VCaP (cell line): ENCODE measurements around the gene PLSCR4.
"Not testable (repeated sequence)": the region's sequence is repeated elsewhere in the genome, so short reads cannot be mapped to it uniquely, and the experiment has no call there.

Experiments
- H3K27ac ChIP-seq: fragments of 450-650 bp; 2 replicates; pipeline ENCODE4 v1.5.1; 2017
- TF ChIP-seq, protein P1 (sequence below): fragments of 450-650 bp; conservative IDR thresholded peaks from 2 replicates; pipeline ENCODE4 v1.5.1; 2017; ENCODE audit warnings: mild to moderate bottlenecking, moderate library complexity

PLSCR4 gene

DNA sequence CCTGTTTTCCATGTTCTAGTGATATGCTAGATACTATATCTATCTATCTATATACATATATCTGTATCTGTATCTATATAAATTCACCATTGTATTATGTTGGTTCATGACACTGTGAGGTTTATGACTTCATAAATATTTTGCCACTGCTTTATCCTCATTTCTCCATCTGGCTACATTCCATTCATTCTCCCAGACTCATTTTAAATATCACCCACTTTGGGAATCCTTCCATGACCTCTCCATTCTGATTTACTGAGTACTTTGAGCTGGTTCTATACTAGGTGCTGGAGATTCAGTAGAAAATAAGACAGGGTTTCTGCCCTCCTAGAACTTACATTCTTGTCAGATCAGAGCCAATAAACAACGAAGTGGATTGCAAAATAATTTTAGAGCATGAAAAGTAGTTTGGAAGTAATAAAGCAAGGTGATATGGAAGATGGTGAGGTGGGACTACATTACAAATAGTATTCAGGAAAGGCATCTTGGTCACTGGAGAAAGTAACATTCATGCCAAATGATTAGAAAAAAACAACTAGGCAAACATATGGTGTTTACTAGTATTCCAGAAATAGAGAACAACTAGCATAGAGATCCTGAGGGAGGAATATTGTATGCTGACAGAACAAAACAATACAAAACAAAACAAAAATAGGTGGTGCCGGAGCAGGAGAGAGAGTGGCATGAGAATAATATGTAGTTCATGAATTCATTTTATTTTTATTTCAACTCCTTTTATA, 11.6 kb upstream of the PLSCR4 start:
- TF ChIP-seq, protein P1, sequence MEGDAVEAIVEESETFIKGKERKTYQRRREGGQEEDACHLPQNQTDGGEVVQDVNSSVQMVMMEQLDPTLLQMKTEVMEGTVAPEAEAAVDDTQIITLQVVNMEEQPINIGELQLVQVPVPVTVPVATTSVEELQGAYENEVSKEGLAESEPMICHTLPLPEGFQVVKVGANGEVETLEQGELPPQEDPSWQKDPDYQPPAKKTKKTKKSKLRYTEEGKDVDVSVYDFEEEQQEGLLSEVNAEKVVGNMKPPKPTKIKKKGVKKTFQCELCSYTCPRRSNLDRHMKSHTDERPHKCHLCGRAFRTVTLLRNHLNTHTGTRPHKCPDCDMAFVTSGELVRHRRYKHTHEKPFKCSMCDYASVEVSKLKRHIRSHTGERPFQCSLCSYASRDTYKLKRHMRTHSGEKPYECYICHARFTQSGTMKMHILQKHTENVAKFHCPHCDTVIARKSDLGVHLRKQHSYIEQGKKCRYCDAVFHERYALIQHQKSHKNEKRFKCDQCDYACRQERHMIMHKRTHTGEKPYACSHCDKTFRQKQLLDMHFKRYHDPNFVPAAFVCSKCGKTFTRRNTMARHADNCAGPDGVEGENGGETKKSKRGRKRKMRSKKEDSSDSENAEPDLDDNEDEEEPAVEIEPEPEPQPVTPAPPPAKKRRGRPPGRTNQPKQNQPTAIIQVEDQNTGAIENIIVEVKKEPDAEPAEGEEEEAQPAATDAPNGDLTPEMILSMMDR: no peak
- H3K27ac ChIP-seq: no peak overlapping the region

DNA sequence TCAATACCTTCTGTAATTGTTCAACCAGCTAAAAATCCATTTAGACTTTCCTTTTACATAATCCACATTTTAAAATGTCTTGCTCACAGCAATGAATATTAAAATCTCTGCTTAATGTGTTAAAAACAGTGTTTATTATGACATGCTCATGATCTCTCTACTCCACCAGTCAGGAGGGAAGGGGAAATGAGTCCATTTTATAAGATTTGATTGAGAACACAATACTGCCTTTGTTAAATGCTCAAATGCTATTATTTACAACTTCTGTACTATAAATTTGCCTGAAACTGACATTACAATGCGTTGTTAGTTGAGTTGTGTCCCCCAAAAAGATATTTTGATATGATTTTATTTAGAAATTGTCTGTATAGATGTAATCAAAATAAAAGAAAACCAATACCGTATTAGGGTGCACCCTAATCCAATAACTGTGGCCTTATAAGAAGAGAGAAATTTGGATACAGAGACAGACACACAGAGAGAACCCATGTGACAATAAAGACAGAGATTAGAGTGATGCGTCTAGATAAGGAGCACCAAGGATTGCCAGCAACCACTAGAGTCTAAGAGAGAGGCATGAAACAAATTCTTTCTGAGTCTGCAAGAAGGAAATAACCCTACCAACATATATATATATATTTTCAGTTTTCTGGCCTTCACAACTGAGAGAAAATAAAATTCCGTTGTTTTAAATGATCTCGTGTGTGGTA, 9.1 kb upstream of the PLSCR4 start:
- TF ChIP-seq, protein P1: no peak
- no peak overlapping the region for H3K27ac ChIP-seq

DNA sequence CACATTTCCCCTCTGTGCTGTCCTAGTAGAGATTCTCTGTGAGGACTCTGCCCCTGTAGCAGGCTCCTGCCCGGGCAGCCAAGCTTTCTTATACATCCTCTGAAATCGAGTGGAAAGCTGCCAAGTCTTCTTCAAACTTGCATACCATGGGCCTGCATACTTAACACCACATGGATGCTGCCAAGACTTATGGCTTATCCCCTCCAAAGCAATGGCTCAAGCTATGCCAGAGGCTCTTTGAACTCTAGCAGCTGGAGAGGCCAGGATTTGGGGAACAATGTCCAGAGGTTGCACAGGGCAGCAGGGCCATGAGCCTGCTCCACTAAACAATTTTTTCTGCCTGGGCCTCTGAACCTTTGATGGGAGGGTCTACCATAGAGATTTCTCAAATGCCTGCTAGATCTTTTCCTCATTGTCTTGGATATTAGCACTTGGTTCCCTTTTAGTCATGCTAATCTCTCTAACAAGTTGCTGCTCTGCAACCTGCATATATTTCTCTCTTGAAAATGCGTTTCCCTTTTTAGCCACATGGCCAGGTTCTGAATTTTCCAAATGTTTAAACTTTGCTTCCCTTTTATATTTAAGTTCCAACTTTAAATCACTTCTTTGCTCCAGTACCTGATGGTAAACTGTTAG, 6.1 kb upstream of the PLSCR4 start:
- TF ChIP-seq, protein P1: no peak
- no peak overlapping the region for H3K27ac ChIP-seq

DNA sequence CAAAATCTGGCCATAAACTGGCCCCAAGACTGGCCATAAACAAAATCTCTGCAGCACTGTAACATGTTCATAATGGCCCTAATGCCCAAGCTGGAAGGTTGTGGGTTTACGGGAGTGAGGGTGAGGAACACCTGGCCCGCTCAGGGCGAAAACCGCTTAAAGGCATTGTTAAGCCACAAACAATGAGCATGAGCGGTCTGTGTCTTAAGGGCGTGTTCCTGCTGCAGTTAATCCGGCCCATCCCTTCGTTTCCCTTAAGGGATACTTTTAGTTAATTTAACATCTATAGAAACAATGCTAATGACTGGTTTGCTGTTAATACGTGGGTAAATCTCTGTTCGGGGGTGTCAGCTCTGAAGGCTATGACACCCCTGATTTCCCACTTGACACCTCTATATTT, 1.5 kb upstream of the PLSCR4 start:
- not testable (repeated sequence) for H3K27ac ChIP-seq

DNA sequence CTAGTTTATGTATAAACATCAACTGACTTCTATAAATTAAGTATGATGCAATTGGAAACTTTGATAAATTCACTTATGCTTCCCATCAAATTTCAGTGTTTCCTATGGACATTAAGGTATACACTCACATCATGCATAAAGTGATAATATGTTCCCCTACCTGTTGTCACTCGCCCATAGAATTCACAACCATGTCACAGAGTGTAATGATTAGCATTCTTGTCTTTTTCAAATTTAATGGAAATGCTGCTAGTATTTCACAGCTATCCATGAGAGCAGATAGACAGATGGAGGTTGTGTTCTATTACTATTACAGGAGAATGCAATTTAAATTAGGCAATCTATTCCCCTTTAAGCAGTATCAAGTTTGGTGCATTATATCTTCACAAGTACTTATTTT, 984 bp downstream of the PLSCR4 start:
- H3K27ac ChIP-seq: no peak overlapping the region

DNA sequence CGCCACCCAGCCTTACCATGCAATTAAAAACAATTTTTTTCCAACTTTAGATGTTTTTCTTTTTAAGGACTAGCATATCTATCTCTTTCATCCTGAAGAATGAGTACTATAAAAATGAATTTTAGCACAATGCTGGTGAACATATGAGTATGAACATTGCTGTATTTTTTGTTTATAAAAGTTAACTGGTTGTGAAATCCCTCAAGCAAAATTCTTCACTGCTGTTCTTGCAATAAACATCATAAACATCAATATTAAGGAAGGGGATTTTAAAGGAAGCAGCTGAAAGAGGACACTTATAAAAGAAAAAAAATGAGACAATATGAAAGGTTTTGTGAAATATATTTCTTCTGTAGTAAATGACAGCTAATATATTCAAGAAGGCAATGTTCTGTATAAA, 3.0 kb downstream of the PLSCR4 start:
- no peak overlapping the region for H3K27ac ChIP-seq
- TF ChIP-seq, protein P1: no peak

More for the DNA sequence above, 984 bp downstream of the PLSCR4 start:
- TF ChIP-seq, protein P1: no peak

DNA sequence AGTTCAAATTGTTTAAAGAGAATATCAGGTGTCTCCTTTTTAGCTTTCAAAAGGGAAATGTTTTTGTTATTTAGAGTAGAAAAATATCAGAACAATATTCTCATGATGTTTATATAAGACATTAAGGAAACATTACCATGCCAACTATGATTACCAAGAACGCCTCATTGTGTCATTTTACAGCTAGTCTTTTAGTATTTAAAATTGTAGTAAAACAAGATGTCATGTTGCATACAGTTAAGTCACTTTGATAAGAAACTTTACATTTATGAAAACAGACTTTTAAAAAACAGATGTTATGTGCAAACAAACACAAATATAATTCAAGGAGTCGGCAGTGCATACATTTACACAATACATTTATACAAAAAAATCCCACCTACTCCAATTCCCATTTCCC, 4.4 kb downstream of the PLSCR4 start:
- TF ChIP-seq, protein P1: no peak
- H3K27ac ChIP-seq: no peak overlapping the region
